Measurements from ENCODE around the gene MIS18A. TPM values are rescaled to one million over a fixed set of nuclear protein-coding genes. Genes with fewer than 3 reads are reported as not detected.
A peak's percentile ranks its signal among the peaks of the same experiment; 100 is the strongest.
"Not testable (repeated sequence)": the region's sequence is repeated elsewhere in the genome, so short reads cannot be mapped to it uniquely, and the experiment has no call there.

The MIS18A gene
- total RNA-seq, 1 donor from 2014 or later, result 26.8 TPM

GRCh38 chr21:32314806-32315205, 36.0 kb upstream of the MIS18A start:
- Mint-ChIP-seq H3K9me3 (no peaks in the 10 kb centered on the region), H3K36me3 (ENCODE audit: low read depth) (peaks cover 34% of the 10 kb centered on the region), H3K27me3 (ENCODE audit: insufficient read depth) (no peaks in the 10 kb centered on the region), H3K4me1 (ENCODE audit: low read depth) (peaks cover 8% of the 10 kb centered on the region), H3K4me3 (no peak overlapping the region), H3K27ac (no peak overlapping the region)
- no peak for DNase-seq (ENCODE audit: low spot score)
- intact Hi-C loops (cut with micrococcal nuclease), result no loop called here

- Mint-ChIP-seq H3K27ac (no peak overlapping the region), H3K9me3 (no peaks in the 10 kb centered on the region), H3K4me3 (no peak overlapping the region), H3K4me1 (ENCODE audit: low read depth) (peaks cover 8% of the 10 kb centered on the region), H3K27me3 (ENCODE audit: insufficient read depth) (no peaks in the 10 kb centered on the region), H3K36me3 (ENCODE audit: low read depth) (peaks cover 19% of the 10 kb centered on the region)
- no peak for DNase-seq (ENCODE audit: low spot score)
- intact Hi-C loops (cut with micrococcal nuclease), result no loop called here
These were observed 34.1 kb upstream of the MIS18A start for GRCh38 chr21:32312976-32313375.

GRCh38 chr21:32312326-32312725, 33.5 kb upstream of the MIS18A start:
- peaks cover 19% of the 10 kb centered on the region for H3K36me3 Mint-ChIP-seq (ENCODE audit: low read depth)
- no peaks in the 10 kb centered on the region for H3K9me3 Mint-ChIP-seq
- H3K27ac Mint-ChIP-seq, result no peak overlapping the region
- intact Hi-C loops (cut with micrococcal nuclease), result no loop called here
- H3K27me3 Mint-ChIP-seq (ENCODE audit: insufficient read depth), result no peaks in the 10 kb centered on the region
- no peak overlapping the region for H3K4me3 Mint-ChIP-seq
- H3K4me1 Mint-ChIP-seq (ENCODE audit: low read depth), result peaks cover 8% of the 10 kb centered on the region
- DNase-seq (ENCODE audit: low spot score), result no peak

GRCh38 chr21:32311621-32312020, 32.8 kb upstream of the MIS18A start:
- H3K27ac Mint-ChIP-seq, result no peak overlapping the region
- H3K9me3 Mint-ChIP-seq, result no peaks in the 10 kb centered on the region
- H3K4me3 Mint-ChIP-seq, result no peak overlapping the region
- peaks cover 8% of the 10 kb centered on the region for H3K4me1 Mint-ChIP-seq (ENCODE audit: low read depth)
- H3K27me3 Mint-ChIP-seq (ENCODE audit: insufficient read depth), result no peaks in the 10 kb centered on the region
- peaks cover 22% of the 10 kb centered on the region for H3K36me3 Mint-ChIP-seq (ENCODE audit: low read depth)
- intact Hi-C loops (cut with micrococcal nuclease), result no loop called here
- DNase-seq (ENCODE audit: low spot score), result no peak

GRCh38 chr21:32310976-32311375, 32.1 kb upstream of the MIS18A start:
- H3K36me3 Mint-ChIP-seq (ENCODE audit: low read depth), result peaks cover 26% of the 10 kb centered on the region
- H3K9me3 Mint-ChIP-seq; H3K27ac Mint-ChIP-seq; intact Hi-C loops (cut with micrococcal nuclease); DNase-seq (ENCODE audit: low spot score); H3K4me3 Mint-ChIP-seq; H3K27me3 Mint-ChIP-seq (ENCODE audit: insufficient read depth); H3K4me1 Mint-ChIP-seq (ENCODE audit: low read depth): not testable (repeated sequence)

GRCh38 chr21:32309906-32310460, 31.1 kb upstream of the MIS18A start:
- peaks cover 29% of the 10 kb centered on the region for H3K36me3 Mint-ChIP-seq (ENCODE audit: low read depth)
- H3K27ac Mint-ChIP-seq, result no peak overlapping the region
- no peak for DNase-seq (ENCODE audit: low spot score)

GRCh38 chr21:32308696-32309095, 29.8 kb upstream of the MIS18A start:
- Mint-ChIP-seq H3K4me1 (ENCODE audit: low read depth) (peaks cover 8% of the 10 kb centered on the region), H3K27me3 (ENCODE audit: insufficient read depth) (no peaks in the 10 kb centered on the region), H3K36me3 (ENCODE audit: low read depth) (peaks cover 24% of the 10 kb centered on the region), H3K9me3 (no peaks in the 10 kb centered on the region), H3K27ac (no peak overlapping the region), H3K4me3 (no peak overlapping the region)
- no peak for DNase-seq (ENCODE audit: low spot score)
- intact Hi-C loops (cut with micrococcal nuclease), result no loop called here

More at GRCh38 chr21:32309906-32310460, 31.1 kb upstream of the MIS18A start:
- Mint-ChIP-seq H3K4me1 (ENCODE audit: low read depth) (peaks cover 8% of the 10 kb centered on the region), H3K9me3 (no peaks in the 10 kb centered on the region), H3K27me3 (ENCODE audit: insufficient read depth) (no peaks in the 10 kb centered on the region), H3K4me3 (no peak overlapping the region)
- intact Hi-C loops (cut with micrococcal nuclease), result no loop called here

- Mint-ChIP-seq H3K4me3 (no peak overlapping the region), H3K27me3 (ENCODE audit: insufficient read depth) (no peaks in the 10 kb centered on the region)
- intact Hi-C loops (cut with micrococcal nuclease), result no loop called here
These were observed 28.9 kb upstream of the MIS18A start for GRCh38 chr21:32307706-32308105.

GRCh38 chr21:32306021-32306780, 27.4 kb upstream of the MIS18A start:
- DNase-seq (ENCODE audit: low spot score), result no peak
- intact Hi-C loops (cut with micrococcal nuclease), result no loop called here
- Mint-ChIP-seq H3K27me3 (ENCODE audit: insufficient read depth) (no peaks in the 10 kb centered on the region), H3K4me1 (ENCODE audit: low read depth) (peaks cover 6% of the 10 kb centered on the region), H3K27ac (peak overlapping the region; percentile 18), H3K36me3 (ENCODE audit: low read depth) (peaks cover 16% of the 10 kb centered on the region), H3K9me3 (no peaks in the 10 kb centered on the region), H3K4me3 (no peak overlapping the region)

More at GRCh38 chr21:32307706-32308105, 28.9 kb upstream of the MIS18A start:
- Mint-ChIP-seq H3K9me3 (no peaks in the 10 kb centered on the region), H3K27ac (no peak overlapping the region), H3K4me1 (ENCODE audit: low read depth) (peaks cover 8% of the 10 kb centered on the region), H3K36me3 (ENCODE audit: low read depth) (peaks cover 23% of the 10 kb centered on the region)
- no peak for DNase-seq (ENCODE audit: low spot score)

- Mint-ChIP-seq H3K4me3 (no peak overlapping the region), H3K27ac (no peak overlapping the region), H3K4me1 (ENCODE audit: low read depth) (no peaks in the 10 kb centered on the region), H3K9me3 (no peaks in the 10 kb centered on the region), H3K36me3 (ENCODE audit: low read depth) (peaks cover 12% of the 10 kb centered on the region), H3K27me3 (ENCODE audit: insufficient read depth) (no peaks in the 10 kb centered on the region)
- no peak for DNase-seq (ENCODE audit: low spot score)
- intact Hi-C loops (cut with micrococcal nuclease), result no loop called here
These were observed 26.1 kb upstream of the MIS18A start for GRCh38 chr21:32304998-32305397.

GRCh38 chr21:32303385-32303784, 24.5 kb upstream of the MIS18A start:
- H3K27ac Mint-ChIP-seq, result no peak overlapping the region
- no peaks in the 10 kb centered on the region for H3K9me3 Mint-ChIP-seq

GRCh38 chr21:32302560-32302959, 23.7 kb upstream of the MIS18A start:
- H3K4me1 Mint-ChIP-seq (ENCODE audit: low read depth), result no peaks in the 10 kb centered on the region
- no peaks in the 10 kb centered on the region for H3K27me3 Mint-ChIP-seq (ENCODE audit: insufficient read depth)
- H3K9me3 Mint-ChIP-seq, result no peaks in the 10 kb centered on the region
- intact Hi-C loops (cut with micrococcal nuclease), result no loop called here
- DNase-seq (ENCODE audit: low spot score), result no peak
- no peak overlapping the region for H3K27ac Mint-ChIP-seq
- H3K4me3 Mint-ChIP-seq, result no peak overlapping the region
- peaks cover 12% of the 10 kb centered on the region for H3K36me3 Mint-ChIP-seq (ENCODE audit: low read depth)

More at GRCh38 chr21:32303385-32303784, 24.5 kb upstream of the MIS18A start:
- H3K4me1 Mint-ChIP-seq (ENCODE audit: low read depth), result no peaks in the 10 kb centered on the region
- H3K36me3 Mint-ChIP-seq (ENCODE audit: low read depth), result peaks cover 12% of the 10 kb centered on the region
- H3K4me3 Mint-ChIP-seq, result no peak overlapping the region
- H3K27me3 Mint-ChIP-seq (ENCODE audit: insufficient read depth), result no peaks in the 10 kb centered on the region
- no peak for DNase-seq (ENCODE audit: low spot score)
- intact Hi-C loops (cut with micrococcal nuclease), result no loop called here

- intact Hi-C loops (cut with micrococcal nuclease), result no loop called here
- Mint-ChIP-seq H3K4me1 (ENCODE audit: low read depth) (no peaks in the 10 kb centered on the region), H3K9me3 (no peaks in the 10 kb centered on the region), H3K27me3 (ENCODE audit: insufficient read depth) (no peaks in the 10 kb centered on the region), H3K27ac (no peak overlapping the region), H3K4me3 (no peak overlapping the region), H3K36me3 (ENCODE audit: low read depth) (peaks cover 7% of the 10 kb centered on the region)
- DNase-seq (ENCODE audit: low spot score), result no peak
These were observed 22.7 kb upstream of the MIS18A start for GRCh38 chr21:32301596-32301995.

Measured in activated T-helper 1 cell treated with anti-CD3 and anti-CD28 coated beads, Interleukin-12 subunit alpha, Interleukin-12 subunit beta, Interleukin-2, Interleukin-4 antibody, amounts not matched to agents 30 ng/mL and 10 ng/mL and 1 ng/mL, durations not matched to agents 14 hours and 24 hours and 36 hours (primary cell).